ENCODE measurements around the gene TMEM121B.

DNA sequence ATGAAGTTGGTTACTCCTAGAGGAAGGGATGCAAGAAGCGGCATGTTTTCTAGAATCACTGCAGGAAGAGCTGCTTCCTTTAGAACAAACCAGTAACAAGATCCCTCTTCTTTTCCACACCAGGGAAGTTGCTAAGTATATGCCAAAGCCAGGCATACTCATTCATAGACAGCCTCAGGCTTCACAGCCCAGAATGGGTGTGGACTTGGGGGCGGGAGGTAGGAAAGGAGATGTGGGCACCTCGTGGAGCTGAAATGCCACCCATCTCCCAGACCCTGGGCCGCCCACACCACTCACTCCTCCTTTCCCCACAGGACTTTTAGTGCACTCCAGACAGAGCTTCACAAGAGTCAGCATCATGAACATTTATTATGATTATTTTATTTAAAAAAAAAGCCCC, 16.0 kb upstream of the TMEM121B start:
- TF ChIP-seq TCF12 (IDR thresholded peaks at IDR 0.05; ENCODE audit: low read depth) (no peak), CREB1 (IDR thresholded peaks at IDR 0.05; ENCODE audit: low read depth) (no peak), RAD21 (IDR thresholded peaks at IDR 0.05; ENCODE audit: low read depth) (no peak), YY1 (IDR thresholded peaks at IDR 0.05; ENCODE audit: low read depth) (no peak)
- TF ChIP-seq, protein P1, sequence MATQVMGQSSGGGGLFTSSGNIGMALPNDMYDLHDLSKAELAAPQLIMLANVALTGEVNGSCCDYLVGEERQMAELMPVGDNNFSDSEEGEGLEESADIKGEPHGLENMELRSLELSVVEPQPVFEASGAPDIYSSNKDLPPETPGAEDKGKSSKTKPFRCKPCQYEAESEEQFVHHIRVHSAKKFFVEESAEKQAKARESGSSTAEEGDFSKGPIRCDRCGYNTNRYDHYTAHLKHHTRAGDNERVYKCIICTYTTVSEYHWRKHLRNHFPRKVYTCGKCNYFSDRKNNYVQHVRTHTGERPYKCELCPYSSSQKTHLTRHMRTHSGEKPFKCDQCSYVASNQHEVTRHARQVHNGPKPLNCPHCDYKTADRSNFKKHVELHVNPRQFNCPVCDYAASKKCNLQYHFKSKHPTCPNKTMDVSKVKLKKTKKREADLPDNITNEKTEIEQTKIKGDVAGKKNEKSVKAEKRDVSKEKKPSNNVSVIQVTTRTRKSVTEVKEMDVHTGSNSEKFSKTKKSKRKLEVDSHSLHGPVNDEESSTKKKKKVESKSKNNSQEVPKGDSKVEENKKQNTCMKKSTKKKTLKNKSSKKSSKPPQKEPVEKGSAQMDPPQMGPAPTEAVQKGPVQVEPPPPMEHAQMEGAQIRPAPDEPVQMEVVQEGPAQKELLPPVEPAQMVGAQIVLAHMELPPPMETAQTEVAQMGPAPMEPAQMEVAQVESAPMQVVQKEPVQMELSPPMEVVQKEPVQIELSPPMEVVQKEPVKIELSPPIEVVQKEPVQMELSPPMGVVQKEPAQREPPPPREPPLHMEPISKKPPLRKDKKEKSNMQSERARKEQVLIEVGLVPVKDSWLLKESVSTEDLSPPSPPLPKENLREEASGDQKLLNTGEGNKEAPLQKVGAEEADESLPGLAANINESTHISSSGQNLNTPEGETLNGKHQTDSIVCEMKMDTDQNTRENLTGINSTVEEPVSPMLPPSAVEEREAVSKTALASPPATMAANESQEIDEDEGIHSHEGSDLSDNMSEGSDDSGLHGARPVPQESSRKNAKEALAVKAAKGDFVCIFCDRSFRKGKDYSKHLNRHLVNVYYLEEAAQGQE (IDR thresholded peaks at IDR 0.05; ENCODE audit: low read depth): no peak
